Amniotic epithelial cell (primary cell): ENCODE results near the gene FBP2.
"Not testable (repeated sequence)": the region's sequence is repeated elsewhere in the genome, so short reads cannot be mapped to it uniquely, and the experiment has no call there.

ENCODE experiments used
- DNase-seq: peaks from one replicate; pipeline ENCODE4 v3.0.0-alpha.2; 2010; ENCODE audit warnings: low read depth

Gene FBP2

DNA sequence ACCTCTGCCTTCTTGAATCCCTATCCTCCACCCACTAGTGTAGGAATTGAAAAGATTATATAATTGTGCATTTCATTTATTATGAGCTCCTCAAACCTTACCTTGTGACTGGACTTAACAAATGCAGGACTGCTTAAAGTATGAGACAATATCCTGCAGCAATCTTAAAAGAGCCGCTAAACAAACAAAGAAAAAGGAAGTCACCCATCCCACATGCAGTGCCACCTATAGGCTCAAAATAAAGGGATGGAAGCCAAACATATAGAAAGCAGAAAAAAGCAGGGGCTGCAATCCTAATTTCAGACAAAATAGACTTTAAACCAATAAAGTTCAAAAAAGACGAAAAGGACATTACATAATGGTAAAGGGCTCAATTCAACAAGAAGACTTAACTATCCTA, 30.1 kb downstream of the FBP2 start:
- no peak for DNase-seq

DNA sequence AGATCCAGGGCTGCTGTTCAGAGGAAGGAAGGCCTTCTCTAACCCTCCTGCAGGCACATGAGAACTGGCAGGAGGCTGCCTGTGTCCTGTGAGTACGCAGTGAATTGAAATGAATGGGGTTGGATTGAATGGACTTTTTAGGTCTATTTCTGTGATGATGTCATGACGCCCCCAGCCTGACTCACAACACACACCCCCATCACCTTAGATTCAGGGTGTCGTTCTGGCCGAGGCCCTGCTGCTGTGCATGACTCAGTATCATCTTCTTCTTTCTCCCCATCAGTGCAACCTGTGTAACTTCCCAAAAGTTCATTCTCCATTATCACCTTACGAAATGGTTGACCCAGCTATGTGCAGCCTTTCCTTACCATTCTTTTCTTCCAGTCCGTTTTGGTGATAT, 33.4 kb downstream of the FBP2 start:
- DNase-seq = no peak

- DNase-seq = no peak
Measured at GRCh38 chr9:94557376-94557775, 36.2 kb downstream of the FBP2 start.

GRCh38 chr9:94554439-94555331, 38.9 kb downstream of the FBP2 start, which contains the start of gene PCAT7:
PCAT7 (plus strand) TSS chr9:94555083.
- DNase-seq = peak; percentile 19

DNA sequence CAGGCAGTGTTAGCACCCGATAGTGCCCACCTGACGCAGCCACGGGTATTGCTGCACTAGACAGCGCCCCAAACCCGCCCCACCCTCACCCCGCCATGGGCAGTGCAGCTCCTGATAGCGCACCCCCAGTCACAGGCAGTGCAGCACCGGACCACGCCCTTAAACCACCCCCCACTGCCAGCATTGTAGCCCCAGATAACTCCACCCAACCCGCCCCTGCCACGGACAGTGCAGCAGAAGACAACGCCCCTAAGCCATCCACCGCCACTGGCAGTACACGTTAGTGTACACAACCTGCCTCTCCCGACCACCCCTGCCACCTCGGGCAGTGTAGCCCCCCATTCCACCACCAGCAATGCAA, 39.6 kb downstream of the FBP2 start:
- DNase-seq = no peak

- no peak for DNase-seq
Measured at GRCh38 chr9:94553029-94553938, 40.3 kb downstream of the FBP2 start.

- DNase-seq = no peak
Measured at GRCh38 chr9:94545940-94546339, 47.7 kb downstream of the FBP2 start.

- DNase-seq = not testable (repeated sequence)
Measured at GRCh38 chr9:94544335-94544734, 49.3 kb downstream of the FBP2 start.

- DNase-seq = no peak
Measured at GRCh38 chr9:94538908-94539307, 54.7 kb downstream of the FBP2 start.

DNA sequence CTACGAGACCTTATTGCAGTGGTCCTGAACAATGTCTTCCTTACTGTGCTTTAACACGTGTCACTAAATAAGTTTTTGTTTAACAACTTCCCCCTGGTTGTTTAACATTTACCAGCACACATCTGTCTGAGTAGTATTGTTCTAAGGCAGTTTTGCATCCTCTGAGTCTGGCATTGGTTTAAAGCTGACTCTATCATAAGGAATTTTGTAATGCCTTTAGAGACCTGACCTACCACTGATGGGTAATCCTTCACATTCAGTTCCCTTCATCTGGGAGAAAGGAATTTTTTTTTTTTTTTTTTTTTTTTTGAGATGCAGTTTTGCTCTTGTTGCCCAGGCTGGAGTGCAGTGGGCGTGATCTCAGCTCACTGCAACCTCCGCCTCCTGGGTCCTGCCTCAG, 58.7 kb downstream of the FBP2 start:
- DNase-seq = peak; percentile 5

GRCh38 chr9:94533601-94534000, 60.0 kb downstream of the FBP2 start:
- DNase-seq = no peak

DNA sequence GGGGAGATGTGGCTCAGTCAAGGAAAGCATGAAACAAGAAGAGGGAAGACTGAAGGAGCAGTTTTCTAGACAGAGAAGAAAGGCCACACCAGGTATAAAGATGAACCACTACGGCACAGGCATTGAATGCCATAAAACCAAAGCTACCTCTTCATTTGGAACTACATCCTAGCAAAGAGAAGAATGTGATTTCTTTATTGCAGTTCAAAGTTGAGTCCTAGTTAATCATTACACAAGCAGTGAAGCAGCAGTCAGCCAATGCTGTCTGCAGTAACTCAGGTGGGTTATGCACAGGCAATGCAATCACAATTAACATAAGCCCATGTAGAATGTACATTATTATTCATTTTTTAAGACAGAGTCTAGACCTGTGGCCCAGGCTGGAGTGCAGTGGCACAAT, 60.5 kb downstream of the FBP2 start:
- no peak for DNase-seq

DNA sequence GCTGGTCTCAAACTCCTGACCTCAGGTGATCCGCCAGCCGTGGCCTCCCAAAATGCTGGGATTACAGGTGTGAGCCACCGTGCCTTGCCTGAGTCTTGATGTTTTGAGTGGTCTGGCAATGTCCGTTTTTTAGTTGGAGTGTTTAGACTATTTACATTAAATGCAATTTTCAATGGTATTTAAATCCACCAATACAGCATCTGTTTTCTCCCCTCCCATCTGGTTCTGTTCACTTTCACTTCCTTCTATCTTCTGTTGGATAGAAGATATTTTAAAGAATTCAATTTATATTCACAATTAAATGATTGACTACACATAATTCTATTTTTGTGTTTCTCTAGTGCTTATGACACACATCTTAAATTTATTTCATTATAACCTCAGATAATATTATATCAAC, 64.7 kb downstream of the FBP2 start:
- DNase-seq = no peak

DNA sequence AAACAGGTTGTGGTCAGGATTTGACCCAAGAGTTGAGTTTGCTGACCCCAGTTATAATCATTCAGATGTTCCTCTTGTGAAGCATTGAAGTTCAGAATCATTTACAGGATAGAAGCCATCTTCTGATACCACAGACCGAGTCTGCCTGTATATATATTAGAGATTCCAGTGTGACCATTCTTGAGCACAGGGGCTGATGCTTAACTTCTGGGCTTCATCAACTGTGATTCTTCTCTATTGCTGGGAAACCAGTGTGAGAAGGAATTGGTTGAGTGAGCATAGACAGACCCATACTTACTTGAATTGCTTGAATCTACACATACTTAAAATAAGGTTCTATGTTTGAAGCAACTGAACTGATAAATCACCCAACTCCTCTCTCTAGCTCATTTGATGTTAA, 66.7 kb downstream of the FBP2 start:
- no peak for DNase-seq

DNA sequence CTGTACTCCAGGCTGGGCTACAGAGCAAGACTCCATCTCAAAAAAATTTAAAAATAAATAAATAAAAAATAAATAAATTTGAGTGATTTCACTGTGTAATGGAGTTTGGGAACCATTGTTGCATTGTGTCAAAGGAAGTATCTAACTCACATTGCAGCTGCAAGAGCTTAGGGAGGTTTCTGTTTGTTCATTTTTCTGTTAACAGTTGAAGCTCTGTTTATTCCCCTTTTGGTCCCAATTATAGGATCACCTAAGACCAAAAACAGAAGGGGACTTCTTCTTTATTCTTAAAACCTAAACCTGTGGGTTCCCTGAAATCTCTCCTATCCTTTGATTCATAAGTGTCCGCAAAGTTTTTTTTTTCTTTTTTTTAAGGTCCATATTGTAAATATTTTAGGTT, 67.4 kb downstream of the FBP2 start:
- no peak for DNase-seq

DNA sequence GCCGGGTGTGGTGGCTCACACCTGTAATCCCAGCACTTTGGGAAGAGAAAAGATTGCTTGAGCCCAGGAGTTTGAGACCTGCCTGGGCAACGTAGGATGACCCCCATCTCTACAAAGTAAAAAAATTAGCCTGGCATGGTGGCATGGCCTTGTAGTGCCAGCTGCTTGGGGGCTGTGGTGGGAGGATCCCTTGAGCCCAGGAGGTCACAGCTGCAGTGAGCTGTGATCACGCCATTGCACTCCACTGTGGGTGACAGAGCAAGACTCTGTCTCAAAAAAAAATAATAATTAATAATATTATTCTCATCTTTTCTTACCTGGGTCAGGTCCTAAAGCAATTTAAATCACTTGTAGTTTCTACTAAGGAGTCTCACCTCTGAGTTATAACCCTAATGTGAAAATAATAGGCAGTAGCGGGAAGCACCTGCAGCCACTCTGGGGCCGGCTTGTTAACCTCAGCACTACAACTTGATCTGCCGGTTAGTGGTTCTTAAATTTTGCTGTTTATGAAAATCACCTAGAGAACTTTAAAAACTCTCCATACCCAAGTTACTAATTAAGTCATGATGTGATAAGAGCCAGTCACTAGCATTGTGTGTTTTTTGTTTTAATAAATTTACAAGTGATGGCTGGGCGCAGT, 68.1 kb downstream of the FBP2 start:
- no peak for DNase-seq

- DNase-seq = no peak
Measured at GRCh38 chr9:94517254-94517653, 76.4 kb downstream of the FBP2 start.

- DNase-seq = no peak
Measured at GRCh38 chr9:94514722-94515121, 78.9 kb downstream of the FBP2 start.

- no peak for DNase-seq
Measured at GRCh38 chr9:94511955-94512265, 81.7 kb downstream of the FBP2 start.

GRCh38 chr9:94511134-94511954, 82.3 kb downstream of the FBP2 start:
- peak; percentile 2 for DNase-seq
